Measurements from ENCODE around the gene TTLL10.

Gene TTLL10

DNA sequence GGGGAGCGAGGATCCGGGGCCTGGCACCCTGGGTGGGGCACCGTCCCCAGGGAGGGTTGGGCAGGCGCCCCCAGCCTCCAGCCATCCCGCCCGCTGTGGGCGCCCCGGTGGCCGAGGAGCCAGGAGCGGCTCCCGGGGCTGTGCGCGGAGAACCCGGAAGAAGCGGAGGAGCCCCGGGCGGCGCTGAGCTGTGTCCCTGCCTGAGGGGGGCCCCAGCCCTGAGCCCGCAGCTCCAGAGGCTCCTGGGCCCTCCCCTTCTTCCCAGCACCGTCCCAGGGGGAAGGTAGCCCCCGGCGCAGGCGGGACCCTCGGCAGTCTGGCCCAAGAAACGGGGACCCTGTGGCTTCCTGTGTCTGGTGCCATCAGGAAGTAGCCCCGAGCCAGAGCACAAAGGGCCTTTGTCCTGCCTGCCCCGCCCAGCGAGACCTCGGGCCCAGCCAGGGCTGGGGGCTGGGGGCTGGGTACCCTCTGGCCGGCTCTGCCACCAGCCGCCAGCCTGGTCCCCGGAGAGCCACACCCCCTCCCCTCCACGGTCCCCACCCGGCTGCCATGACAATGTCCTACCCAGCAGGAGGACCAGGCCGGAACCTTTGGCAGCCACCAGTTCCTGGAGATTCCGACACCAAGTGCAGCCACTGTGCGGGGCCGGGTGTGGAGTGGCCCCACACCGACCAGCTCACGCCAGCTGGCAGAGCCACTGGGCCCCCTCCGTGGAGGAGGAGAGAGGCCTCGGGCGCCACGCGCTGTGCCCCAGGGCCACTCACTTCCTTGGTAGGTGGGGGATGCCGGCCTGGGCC lies 15.6 kb upstream of the TTLL10 start:
- no peak for DNase-seq (ENCODE audit: low read depth, low spot score)

DNA sequence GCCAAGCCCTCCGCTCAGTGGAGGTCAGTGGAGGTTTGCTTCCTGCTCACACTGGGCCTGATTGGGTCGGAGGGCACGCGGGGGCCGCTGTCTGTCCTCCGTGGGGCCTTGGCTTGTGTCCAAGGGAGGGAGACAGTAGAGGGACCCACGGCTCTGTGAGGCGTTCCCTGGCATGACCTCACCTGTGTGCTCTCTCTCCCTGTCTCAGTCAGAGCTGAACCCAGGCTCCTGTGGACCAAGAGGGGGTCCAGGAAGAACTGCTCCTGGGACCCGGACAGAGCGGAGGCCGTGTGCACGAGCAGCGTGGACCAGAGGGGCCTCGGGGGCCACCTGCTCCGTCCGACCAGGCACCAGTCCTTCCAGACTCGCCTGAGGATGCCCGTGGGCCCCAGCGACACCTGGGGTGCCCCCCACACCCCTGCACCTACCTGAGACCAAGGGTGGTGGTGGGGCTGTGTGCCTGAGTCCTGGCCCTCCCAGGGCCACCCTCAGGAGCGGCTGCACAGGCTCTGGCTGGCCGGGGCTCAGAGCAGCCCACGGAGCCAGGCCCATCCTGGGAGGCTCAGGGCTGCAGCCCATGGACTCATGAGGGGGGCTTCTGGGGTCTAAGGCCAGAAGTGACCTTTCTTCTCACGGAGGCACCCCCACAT lies 13.3 kb upstream of the TTLL10 start:
- DNase-seq (ENCODE audit: low read depth, low spot score), result no peak

DNA sequence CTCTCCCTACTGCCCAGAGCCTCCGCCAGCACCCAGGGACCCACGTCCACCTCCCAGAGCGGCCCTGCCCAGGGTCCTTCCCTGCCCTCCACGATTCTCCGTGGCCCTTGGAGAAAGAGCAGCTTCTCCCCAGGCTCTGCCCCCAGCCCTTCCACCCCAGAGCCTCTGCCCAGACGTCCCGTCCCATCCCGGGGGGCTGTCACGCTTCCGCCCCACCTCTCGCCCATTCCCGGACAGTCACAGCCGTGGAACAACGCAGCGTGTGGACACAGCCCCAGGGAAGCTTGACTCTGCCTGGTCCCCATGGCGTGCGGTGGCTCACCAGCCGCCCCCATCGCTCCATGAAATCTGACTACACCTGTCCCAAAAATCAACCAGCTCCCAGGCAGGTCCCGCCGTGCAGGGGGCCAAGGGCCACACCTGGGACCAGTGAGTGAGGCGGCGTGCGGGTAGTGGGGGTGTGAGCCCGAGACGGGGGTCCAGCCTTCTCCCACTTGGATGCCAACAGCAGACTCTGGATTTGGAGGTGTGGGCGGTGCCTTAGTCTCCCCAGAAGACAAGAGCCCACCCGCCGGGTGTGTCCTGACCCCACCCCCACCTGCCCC lies 12.5 kb upstream of the TTLL10 start:
- no peak for DNase-seq (ENCODE audit: low read depth, low spot score)

DNA sequence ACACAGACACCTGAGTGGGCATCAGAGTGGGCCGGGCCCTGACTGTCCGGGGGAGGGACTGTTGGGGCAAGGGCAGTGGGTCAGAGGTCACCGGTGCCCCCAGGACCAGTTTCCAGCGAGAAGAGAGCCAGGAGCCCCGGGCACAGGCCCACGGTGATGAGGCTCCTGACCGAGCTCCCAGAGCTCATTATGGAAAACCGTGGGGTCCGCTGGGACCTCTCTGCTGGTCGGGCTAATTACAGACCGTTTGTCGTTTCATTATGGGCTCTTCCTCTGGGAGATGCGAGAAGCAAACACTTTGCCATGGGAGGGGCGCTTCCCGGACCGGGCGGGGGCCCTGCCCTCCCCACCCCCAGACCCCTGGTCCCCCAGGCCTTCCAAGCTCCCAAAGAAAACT lies 12.0 kb upstream of the TTLL10 start:
- DNase-seq (ENCODE audit: low read depth, low spot score), result no peak

DNA sequence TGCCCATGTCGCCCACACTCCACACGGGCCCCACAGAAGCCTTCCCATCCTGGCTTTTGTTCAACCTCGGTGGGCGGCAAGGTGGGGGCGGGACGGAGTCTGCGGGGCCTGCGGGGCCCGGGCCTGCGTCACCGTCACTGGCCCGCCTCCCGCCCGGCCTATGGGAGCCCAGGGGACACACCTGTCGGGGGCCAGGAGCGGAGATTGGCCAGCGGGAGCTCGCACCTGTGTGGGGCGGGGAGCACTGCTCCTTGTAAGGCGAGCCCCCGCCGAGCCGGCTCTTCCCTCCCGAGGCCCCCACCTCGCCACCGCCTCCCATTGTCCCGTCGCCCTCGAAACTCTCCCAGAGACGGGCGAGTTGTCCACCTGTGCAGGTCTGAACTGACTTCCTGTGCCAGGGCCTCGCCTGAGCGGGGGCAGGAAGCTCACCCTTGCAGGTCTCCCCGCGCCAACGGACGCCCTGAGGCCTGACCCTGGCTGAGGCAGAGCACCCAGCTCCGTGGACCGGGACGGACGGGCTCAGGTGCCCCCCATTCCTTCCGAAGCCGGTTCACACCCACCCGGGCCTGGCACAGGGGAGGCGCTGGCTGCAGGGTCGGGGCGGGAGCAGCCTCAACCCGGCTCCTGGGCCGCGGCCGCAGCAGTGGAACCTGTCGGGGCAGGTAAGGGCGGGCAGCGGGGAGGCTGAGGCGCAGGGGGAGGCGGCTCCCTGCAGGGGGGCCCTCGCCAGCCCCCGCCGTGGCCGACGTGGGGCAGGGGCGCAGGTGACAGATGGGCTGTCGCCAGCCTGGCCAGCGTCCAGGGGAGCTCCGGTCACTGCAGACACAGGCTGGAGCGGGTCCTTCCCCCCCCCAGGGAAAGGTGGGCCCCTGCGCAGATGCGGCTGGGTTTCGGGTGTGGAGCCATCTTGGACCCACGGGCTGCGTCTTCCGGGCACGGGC lies 10.8 kb upstream of the TTLL10 start:
- DNase-seq (ENCODE audit: low read depth, low spot score), result no peak

DNA sequence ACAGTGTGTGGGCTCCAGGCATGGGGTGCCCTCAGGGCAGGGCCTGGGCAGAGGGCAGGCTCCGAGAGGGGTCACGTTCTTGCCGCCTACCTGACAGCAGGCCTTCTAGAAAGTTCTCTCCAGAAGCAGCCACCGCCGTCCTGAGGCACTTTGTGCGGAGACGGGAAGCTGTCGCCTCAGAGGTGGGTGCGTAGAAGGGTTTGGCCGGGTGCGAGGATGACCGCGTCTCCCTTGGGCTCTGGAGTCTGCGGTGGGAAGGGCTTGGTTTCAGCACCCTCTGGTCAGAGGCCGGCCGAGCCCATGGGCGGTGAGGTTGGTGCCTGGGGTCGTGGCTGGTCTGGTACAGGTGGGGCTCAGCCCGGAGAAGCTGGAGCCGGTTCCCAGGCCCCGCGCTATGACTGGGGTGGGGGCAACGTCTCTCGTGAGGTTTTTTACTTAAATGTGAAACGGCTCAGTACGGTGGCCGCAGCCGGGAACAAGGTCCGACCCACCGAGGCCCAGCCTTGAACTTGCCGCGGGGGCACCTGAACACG lies 10.1 kb upstream of the TTLL10 start:
- no peak for DNase-seq (ENCODE audit: low read depth, low spot score)

DNA sequence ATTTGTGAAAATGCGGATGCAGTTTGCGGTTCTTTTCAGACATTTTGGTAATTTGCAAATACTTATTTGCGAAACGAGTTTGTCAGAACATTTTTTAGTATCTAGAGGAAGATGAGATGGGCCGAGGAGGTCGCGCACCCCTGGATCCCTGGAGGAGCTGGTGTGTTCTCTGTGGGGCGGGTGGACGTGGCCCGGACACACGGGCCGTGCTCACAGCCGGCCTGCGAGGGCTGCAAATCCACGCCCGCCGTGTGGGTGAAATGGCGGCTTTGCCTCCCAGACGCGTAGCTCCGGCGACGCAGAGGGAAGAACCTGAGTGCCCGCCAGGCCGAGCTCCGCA lies 9.3 kb upstream of the TTLL10 start:
- no peak for DNase-seq (ENCODE audit: low read depth, low spot score)

DNA sequence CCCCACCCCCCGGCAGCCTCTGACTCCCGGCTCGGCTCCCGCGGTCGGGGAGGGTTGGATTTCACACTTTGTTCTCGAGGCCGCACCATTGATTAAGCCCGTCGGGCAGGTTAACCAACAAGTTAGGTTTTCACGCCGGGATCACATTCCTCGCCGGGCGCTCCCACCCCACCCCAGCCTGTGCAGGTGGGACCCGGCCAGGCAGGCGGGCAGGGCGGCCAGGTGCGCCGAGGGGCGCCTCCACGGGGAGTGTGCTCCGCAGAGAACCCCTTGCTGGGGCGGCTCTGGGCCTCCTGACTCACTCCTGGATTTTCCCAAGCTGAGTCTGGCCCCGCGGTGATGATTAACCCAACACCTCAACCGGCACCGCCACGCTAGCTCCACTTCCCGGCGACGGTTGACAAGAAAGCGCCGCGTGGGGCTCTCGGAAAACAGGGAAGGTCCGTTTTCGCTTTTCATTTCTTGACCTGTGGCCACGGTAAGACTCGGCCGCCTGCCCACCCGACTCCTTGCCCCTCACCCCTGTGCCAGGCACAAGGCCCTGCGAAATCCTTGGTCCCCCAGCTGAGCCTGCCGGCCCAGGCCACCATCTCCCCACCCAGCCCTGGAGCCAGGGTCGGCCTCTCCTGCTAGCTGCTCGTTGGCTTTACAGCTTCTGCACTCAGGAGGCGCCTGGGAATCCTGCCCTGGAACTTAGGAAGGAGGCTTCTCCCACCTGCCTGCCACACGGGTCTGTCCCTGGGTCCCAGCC lies 8.8 kb upstream of the TTLL10 start:
- no peak for DNase-seq (ENCODE audit: low read depth, low spot score)

DNA sequence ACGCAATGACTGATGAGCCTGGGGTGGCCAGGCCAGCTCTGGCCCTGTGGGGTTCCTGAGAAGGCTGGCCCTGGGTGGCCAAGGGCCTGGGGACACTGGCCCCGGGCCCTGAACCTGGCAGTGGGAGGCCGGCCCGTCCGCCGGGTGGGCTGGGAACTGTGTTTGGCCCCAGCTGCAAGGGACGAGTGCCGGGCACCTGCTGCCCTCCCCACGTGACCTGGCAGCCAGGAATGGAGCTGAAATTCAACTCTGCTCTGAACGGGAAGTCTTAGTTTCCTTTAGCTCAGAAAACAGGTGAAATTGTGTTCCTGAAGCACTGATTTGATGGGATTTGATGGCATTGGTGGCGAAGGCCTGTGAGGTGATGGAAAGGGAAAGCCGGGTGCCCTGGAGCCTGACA lies 8.2 kb upstream of the TTLL10 start:
- DNase-seq (ENCODE audit: low read depth, low spot score), result no peak

DNA sequence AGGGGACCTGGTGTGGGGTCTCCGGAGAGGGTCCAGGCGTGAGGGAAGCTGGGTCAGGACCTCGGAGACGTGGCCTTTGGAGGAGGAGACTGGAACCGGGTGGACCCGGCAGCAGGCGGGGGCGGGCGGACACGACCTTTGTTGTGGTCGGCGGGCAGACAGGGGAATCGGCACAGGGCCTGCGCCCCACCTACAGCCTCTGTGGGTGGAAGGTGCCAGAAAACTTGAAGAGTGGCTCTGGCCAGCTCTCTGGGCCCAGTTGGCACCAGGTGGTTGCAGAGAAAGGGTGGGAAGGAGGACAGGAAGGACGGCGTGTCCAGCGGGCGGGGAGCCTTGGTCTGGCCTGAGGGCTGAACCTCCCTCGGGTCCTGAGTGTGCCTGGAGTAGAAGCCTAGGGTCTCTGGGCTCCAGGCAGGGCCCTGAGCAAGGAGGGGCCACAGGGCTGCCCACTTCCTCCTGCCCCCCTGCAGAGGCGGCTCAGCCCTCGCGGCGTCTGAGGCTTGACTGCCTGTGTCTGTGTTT lies 7.7 kb upstream of the TTLL10 start:
- no peak for DNase-seq (ENCODE audit: low read depth, low spot score)

DNA sequence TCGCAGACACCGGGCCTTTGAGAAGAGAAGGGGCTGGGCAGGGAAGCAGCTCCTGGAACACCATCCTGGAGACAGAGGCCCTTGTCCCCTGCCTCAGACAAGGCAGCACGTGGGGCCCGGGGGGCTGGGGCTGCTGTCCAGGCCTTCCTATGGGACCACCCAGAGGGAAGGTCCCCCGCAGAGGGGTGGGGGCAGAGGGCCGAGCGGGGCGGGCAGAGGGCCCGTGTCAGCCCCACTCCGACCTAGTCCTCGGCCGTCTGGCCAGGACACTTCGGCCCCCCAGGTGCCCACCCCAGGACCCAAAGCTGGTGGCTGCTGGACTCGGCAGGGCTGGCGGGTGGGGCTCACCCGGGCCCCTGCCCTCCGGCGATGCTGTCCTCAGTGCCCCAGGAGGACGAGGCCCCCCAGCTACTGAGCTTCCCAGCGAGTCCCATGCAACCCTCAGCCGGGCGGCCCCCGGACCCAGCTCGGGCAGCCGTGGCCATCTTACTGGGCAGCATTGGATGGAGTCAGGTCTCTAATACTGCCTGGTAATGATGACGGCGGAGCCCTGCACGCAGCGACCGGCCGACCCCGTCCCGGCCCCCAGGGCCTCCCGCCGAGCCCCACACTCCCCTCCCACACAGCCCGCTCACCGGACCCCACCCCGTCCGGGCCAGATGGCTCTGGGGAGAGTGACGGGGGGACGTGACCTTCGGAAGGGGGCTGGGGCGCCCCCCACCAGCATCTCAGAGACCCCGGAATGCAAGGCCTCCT lies 6.9 kb upstream of the TTLL10 start:
- DNase-seq (ENCODE audit: low read depth, low spot score), result no peak

DNA sequence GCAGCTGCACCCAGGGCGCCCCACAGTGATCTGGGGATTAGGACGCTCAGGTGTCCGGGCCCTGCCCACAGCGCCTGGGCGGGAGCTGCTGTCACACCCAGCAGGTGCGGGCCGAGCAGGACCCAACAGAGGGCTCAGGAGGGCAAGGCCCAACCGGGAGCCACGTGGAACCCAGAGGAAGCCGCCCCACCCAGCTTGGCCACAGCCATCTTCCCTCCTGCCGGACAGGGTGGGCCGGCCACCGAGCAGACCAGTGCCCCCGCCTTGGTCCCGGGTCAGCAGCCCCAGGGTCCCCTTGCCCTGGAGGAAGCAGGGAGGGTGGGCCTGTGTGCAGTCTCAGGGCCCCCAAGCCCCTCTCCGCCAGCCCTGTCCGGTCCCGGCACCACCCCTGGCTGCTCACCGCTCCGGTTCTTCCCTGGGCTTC lies 6.3 kb upstream of the TTLL10 start:
- no peak for DNase-seq (ENCODE audit: low read depth, low spot score)

DNA sequence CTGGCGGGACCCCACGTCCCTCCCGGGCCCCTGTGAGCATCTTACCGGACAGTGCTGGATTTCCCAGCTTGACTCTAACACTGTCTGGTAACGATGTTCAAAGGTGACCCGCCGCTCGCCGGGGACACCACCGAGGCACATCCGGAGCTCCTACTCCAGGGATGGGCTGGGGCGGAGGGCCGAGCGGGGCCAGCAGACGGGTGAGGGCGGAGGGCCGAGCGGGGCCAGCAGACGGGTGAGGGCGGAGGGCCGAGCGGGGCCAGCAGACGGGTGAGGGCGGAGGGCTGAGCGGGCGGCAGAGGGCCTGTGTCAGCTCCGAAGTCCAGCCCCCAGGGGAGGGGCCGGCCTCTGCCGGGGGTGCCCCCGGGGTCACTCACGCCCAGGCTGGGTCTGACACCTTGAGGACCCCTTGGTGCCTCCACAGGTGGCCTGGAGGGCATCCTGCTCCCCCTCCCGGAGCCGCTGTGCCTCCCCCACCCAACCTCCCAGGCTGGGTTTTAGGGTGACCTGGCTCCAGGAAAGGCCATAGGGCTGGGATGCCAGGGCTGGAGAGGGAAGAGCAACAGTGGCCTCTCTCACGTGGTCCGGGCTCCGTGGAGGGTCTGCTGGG lies 5.7 kb upstream of the TTLL10 start:
- DNase-seq (ENCODE audit: low read depth, low spot score), result no peak

DNA sequence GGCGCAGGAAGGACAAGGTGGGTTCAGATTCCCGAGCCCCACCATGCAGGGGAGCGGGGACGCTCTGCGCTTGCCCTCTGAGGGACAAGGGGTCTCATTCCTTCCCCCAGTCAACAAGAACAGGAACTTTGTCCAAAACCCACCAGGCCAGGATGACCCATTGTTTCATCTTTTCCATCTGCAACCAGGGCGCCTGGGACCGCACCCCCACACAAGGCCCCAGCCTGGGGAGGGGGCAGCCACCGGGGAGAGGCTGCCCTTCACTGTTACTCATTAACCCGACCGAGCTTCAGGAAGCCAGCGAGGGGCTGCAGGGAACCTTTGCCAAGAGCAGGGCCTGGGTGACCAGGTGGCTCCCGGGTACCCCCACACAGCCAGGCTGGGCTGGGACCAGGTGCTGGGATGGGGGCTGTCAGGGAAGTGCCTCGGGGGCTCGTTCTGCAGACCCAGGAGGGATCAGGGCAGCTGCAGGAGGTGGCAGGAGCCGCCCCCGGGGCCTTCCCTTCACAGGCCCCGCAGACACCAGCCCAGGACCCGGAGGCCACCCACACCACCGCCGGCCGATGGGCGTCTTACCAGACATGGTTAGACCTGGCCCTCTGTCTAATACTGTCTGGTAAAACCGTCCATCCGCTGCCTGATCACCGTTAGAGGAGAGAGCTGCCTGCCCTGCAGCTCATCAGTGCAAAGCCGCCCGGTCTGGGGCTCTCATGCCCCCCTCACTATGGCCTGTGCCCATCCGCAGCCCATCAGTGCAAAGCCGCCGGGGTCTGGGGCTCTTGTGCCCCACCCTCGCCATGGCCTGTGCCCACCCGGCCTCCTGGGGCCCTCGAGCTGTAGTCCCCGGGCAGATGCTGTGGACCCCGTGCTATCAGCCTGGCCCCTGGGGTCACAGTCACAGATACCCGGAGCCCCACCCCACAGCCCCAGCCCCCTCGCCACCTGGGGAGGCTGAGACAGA lies 4.9 kb upstream of the TTLL10 start:
- DNase-seq (ENCODE audit: low read depth, low spot score), result no peak

DNA sequence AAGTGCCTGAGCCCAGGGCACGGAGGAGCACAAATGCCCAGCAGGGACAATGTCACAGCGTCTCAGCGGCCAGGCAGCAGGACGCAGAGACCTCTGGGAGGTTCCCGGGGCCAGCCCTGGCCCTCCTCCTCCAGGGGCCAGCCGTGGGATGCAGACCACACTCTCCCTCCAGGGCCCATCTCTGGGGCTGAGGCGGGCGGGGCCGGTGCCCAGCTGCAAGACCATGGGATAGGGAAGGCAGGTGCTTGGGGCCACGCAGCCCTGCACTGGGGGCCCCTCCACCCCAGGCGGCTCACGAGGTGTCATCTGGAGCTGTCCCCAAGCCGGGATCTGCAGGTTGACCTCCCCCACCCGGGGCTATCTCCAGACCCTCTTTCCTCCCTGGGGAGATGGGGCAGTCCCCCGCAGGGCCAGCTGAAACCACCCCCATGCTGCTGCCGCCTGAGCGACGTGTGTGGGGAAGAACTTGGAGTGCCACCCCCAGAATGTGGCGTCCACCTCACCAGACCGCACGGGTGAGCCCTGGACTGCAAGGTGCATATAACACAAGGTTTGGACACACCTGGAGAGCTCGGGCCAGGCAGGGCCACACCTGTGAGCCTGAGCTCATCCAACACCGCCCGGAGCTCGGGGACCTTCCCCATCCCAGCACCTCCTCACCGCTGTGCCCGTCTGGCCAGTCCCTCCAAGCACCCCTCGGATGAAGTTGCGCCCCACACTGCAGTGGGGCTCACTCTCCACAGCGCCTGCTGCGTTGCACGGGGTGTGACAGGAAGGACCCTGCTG lies 4.1 kb upstream of the TTLL10 start:
- no peak for DNase-seq (ENCODE audit: low read depth, low spot score)

DNA sequence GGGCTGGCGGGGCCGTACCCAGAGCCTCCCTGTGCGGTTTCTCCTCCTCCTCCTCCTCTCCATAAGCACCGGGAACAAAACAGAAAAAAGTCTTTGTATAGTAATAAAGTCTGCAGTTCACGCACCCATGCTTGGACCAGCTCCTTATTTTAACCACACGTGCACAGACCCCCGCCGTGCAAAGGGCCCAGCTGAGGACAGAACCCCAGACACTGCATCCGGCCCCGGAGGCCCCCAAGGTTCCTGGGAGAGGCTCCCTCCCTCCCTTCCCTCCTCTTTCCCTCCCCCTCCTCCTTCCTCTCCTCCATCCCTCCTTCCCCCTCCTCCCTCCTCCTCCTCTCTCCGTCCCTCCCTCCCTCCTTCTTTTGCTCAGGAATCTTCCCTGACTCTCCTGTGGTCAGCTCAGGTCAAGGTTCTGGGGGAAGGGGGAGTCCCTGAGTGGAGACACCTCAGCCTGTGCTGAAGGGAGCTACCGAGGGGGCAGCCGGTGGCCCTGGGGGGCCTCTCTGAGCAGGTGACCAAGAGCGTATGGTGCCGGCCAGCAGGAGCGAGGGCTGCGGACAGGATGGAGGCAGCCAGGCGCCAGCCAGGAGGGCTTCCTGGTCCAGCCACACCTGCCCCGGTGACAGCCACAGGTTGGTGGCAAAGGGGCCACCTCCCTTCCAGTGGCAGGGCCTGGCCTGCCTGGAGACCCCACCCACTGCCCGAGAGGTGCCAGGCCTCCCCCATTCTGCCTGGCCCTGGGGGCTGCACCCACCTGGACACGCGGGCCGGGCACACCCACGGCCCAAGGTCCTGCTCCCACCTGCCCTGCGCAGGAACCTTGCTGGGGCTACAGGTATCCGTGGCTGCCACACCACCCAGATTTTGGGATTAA lies 3.2 kb upstream of the TTLL10 start:
- no peak for DNase-seq (ENCODE audit: low read depth, low spot score)

DNA sequence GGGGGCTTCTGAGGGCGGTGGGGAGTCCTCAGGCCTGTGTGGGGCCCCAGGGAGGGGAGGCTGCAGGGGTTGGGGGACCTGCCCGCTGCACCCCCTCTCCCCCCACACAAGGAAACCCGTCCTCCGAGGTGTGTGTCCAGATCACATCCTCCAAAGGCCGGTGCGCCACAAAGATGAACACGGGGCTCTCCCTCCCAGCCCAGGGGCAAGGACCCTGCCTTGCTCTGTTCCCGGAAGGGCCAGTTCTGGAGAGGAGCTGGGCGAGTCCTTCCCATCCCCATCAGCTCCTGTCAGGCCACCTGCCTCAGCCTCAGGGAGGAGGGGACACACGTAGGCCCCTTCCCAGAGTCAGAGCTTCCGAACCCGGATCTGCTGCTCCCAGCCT lies 2.5 kb upstream of the TTLL10 start:
- no peak for DNase-seq (ENCODE audit: low read depth, low spot score)

All from smooth muscle cell of the brain vasculature (primary cell).